PC-3 (cell line): ENCODE results near the gene MARK3. TPM values are rescaled to one million over a fixed set of nuclear protein-coding genes. Genes with fewer than 3 reads are reported as not detected.
A peak's percentile ranks its signal among the peaks of the same experiment; 100 is the strongest.

Experiments used
- ATAC-seq: fragments of 200-7000 bp; cut with Tn5 transposase; 2 replicates; pipeline ENCODE4 v1.9.1; 2020; ENCODE audit warnings: mild to moderate bottlenecking, moderate library complexity
- BruUV-seq: library from RNA; stranded (reverse); fragments of 400-500 nt; replicated peaks from 2 replicates; lab custom pipeline; 2021; lab: Mats Ljungman, UMichigan
- CTCF ChIA-PET: fragments of 300-600 bp; sonication (Branson Sonifier 250); formaldehyde crosslinking; loops from one replicate; lab custom pipeline; 2022; ENCODE audit warnings: antibody characterized with exemption; lab: Charles Lee
- POLR2A ChIA-PET: fragments of 300-600 bp; sonication (Branson Sonifier 250); formaldehyde crosslinking; loops from one replicate; lab custom pipeline; 2022; ENCODE audit warnings: antibody characterized with exemption; ENCODE audit not compliant: unreplicated experiment; lab: Charles Lee
- DNase-seq: peaks from one replicate; pipeline ENCODE4 v3.0.0-alpha.2; 2015
- H2AFZ ChIP-seq: fragments of 300-600 bp; sonication (generic); 2 replicates; pipeline ENCODE4 v1.6.0; 2016; ENCODE audit warnings: antibody characterized with exemption, low read length
- H3F3A ChIP-seq: fragments of 300-600 bp; sonication (generic); one replicate; pipeline ENCODE4 v1.6.0; 2017; ENCODE audit warnings: antibody characterized with exemption, low read length, control low read depth, mild to moderate bottlenecking; ENCODE audit not compliant: unreplicated experiment
- H3K27ac ChIP-seq: fragments of 300-600 bp; sonication (generic); 2 replicates; pipeline ENCODE4 v1.5.1; 2016; ENCODE audit warnings: mild to moderate bottlenecking, low read length
- H3K27me3 ChIP-seq: fragments of 300-600 bp; sonication (generic); 2 replicates; pipeline ENCODE4 v1.6.1; 2016; ENCODE audit warnings: low read length, mixed read lengths
- H3K36me3 ChIP-seq: fragments of 300-600 bp; sonication (generic); 2 replicates; pipeline ENCODE4 v1.6.1; 2016; ENCODE audit warnings: low read depth, mixed run types, low read length, mixed read lengths
- H3K4me1 ChIP-seq: fragments of 300-600 bp; sonication (generic); 2 replicates; pipeline ENCODE4 v1.5.1; 2016; ENCODE audit warnings: low read length; ENCODE audit not compliant: insufficient read depth
- H3K4me2 ChIP-seq: fragments of 300-600 bp; sonication (generic); 2 replicates; pipeline ENCODE4 v1.6.0; 2016; ENCODE audit warnings: low read length
- H3K4me3 ChIP-seq: fragments of 300-600 bp; sonication (generic); 2 replicates; pipeline ENCODE4 v1.5.1; 2016; ENCODE audit warnings: mild to moderate bottlenecking, low read length, mixed read lengths
- H3K79me2 ChIP-seq: fragments of 300-600 bp; sonication (generic); 2 replicates; pipeline ENCODE4 v1.6.1; 2017; ENCODE audit warnings: low read length, mixed read lengths
- H3K9ac ChIP-seq: fragments of 300-600 bp; sonication (generic); 2 replicates; pipeline ENCODE4 v1.6.0; 2016; ENCODE audit warnings: mild to moderate bottlenecking, low read length
- H3K9me2 ChIP-seq: fragments of 300-600 bp; sonication (generic); replicated peaks from 2 replicates; pipeline ENCODE4 v1.6.1; 2016; ENCODE audit warnings: mixed run types, low read length, mixed read lengths
- H3K9me3 ChIP-seq: fragments of 300-600 bp; sonication (generic); 2 replicates; pipeline ENCODE4 v1.6.1; 2016; ENCODE audit warnings: low read length, mixed read lengths
- H4K20me1 ChIP-seq: fragments of 300-600 bp; sonication (generic); 2 replicates; pipeline ENCODE4 v1.6.1; 2016; ENCODE audit warnings: low read length, mixed read lengths
- EZH2 ChIP-seq: fragments of 300-600 bp; sonication (generic); IDR thresholded peaks from one replicate; pipeline ENCODE4 v1.6.1; 2017; ENCODE audit warnings: antibody characterized with exemption, mild to moderate bottlenecking, low read length; ENCODE audit not compliant: unreplicated experiment
- EZH2phosphoT487 ChIP-seq: fragments of 300-600 bp; sonication (generic); IDR thresholded peaks from 2 replicates; pipeline ENCODE4 v1.6.1; 2018; ENCODE audit warnings: mild to moderate bottlenecking, antibody characterized with exemption, low read length, borderline replicate concordance
- intact Hi-C: fragments of 100-400 bp; cut with micrococcal nuclease; formaldehyde crosslinking; loops from 2 replicates; pipeline ENCODE4 v1.9.0; 2023
- total RNA-seq: library from RNA; depleted of rRNA; stranded (reverse); fragments of >200 nt; gene quantifications from 2 replicates; pipeline ENCODE4 v1.2.3, GENCODE V29; 2014
- TF ChIP-seq, protein P1 (sequence below): fragments of 300-600 bp; sonication (generic); conservative IDR thresholded peaks from 2 replicates; pipeline ENCODE4 v1.5.1; 2017; ENCODE audit warnings: antibody characterized with exemption, low read depth, mild to moderate bottlenecking, low read length

MARK3 gene
- total RNA-seq, 1 experiment from 2014 or later, result 69.9 TPM

DNA sequence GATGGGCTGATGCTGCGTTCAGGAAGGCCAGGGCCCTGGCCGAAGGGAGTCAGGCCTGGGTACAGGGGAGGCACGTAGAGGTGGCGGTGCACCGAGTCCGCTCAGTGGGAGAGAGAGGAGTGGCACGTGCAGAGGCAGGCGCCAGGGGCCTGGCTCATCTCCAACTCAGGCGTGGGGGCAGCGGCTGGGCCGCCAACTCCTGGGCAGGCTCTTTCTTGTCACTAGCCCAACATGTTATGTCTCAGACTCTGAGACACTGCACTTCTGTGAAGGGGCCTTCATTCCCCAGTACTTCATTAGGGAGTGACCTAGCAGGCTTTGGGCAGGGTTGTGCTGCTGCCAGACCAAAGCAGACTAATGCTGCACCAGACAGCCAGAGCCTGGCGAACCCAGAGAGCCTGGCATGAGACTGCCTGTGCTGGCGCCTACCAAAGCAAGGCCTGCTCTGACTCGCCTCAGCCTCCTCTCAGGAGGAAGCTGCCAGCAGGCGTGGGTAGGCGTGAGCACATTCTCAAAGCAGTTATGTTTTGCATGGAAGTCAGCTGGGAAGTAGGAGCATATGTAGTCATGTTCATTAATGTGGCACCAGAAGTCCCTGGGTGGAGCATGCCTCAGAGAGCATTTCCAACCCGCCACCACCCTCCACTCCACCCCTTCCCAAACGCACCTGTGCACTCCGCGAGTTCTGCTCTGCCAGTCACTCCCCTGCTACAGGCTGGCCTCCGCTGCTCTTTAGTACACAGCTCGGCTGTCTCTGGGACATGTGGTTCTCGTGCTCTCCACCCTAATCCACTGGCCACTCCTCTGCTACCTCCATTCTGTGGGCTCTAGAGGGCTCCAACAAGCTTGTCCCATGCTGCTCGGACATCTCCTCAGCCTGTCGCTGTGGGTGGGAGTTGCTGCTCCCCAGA is 127.7 kb downstream of the MARK3 start:
- H3K4me2 ChIP-seq, result no peak overlapping the region
- CTCF ChIA-PET, result no interaction called here
- no peaks in the 10 kb centered on the region for H3K4me1 ChIP-seq
- intact Hi-C loops, result no loop called here
- TF ChIP-seq EZH2phosphoT487, result no peak
- H3K9me2 ChIP-seq, result no peaks in the 10 kb centered on the region
- H3K4me3 ChIP-seq, result no peak overlapping the region
- no peak overlapping the region for H3K27ac ChIP-seq
- no peaks in the 10 kb centered on the region for H3K27me3 ChIP-seq
- H2AFZ ChIP-seq, result no peak overlapping the region
- H4K20me1 ChIP-seq, result no peaks in the 10 kb centered on the region
- POLR2A ChIA-PET, result no interaction called here
- BruUV-seq, result no TSS peak
- no peaks in the 10 kb centered on the region for H3F3A ChIP-seq
- H3K79me2 ChIP-seq, result no peaks in the 10 kb centered on the region
- ATAC-seq (peak; percentile 54), DNase-seq (peak; percentile 28)
- no peaks in the 10 kb centered on the region for H3K9me3 ChIP-seq
- H3K36me3 ChIP-seq, result peaks cover 5% of the 10 kb centered on the region
- H3K9ac ChIP-seq, result no peak overlapping the region

DNA sequence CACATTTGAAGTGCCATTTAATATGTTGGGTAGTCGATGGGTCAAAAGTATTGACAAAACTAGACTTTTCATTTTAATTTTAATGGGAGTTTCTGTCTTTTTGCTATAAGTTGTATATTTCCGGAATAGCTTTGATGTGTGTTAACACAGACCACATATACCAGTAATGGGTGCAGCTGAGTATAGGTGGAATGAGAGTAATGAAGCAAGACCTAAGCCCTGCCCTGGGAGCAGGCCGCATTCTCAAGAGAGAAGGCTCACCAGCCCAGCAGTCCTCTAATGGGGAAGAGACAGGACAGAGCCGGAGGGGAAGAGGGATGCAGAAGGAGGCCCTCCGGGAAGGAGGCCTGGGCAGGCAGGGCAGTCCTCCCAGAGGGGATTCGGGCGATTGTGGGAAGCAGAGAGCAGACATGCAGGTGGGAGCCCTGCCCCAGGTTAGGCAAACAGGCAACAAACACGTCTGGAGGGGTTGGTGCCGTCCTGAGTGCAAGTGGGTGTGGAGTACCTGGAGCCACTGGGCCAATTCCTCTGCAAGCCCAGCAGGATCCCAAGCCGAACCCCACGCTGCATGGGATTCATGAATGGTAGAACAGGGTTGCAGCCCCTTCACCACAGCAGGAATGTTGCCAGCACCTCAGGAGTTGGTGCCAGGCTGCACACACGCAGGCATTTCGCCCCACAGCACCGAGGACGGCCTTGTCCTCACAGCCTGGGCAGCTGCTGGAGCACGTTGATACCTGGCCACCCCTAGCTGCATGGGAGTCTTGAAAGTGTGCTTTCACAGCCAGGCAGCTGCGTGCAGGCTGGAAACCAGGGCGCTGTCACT is 129.6 kb downstream of the MARK3 start:
- peaks cover under 1% of the 10 kb centered on the region; the same call in 1 of the 2 replicates for H4K20me1 ChIP-seq
- no peaks in the 10 kb centered on the region for H3K4me1 ChIP-seq
- intact Hi-C loops, result no loop called here
- no peak overlapping the region for H3K27ac ChIP-seq
- H3K9me3 ChIP-seq, result no peaks in the 10 kb centered on the region
- BruUV-seq, result no TSS peak
- no peaks in the 10 kb centered on the region for H3K9me2 ChIP-seq
- no peaks in the 10 kb centered on the region for H3K79me2 ChIP-seq
- POLR2A ChIA-PET, result no interaction called here
- H3F3A ChIP-seq, result no peaks in the 10 kb centered on the region
- CTCF ChIA-PET, result no interaction called here
- H3K36me3 ChIP-seq, result no peaks in the 10 kb centered on the region; the same call in 1 of the 2 replicates
- H3K27me3 ChIP-seq, result no peaks in the 10 kb centered on the region
- H3K4me3 ChIP-seq, result no peak overlapping the region
- H3K9ac ChIP-seq, result no peak overlapping the region
- H2AFZ ChIP-seq, result no peak overlapping the region
- H3K4me2 ChIP-seq, result no peak overlapping the region
- DNase-seq, result no peak
- TF ChIP-seq EZH2phosphoT487 (no peak), EZH2 (no peak)
- TF ChIP-seq, protein P1, sequence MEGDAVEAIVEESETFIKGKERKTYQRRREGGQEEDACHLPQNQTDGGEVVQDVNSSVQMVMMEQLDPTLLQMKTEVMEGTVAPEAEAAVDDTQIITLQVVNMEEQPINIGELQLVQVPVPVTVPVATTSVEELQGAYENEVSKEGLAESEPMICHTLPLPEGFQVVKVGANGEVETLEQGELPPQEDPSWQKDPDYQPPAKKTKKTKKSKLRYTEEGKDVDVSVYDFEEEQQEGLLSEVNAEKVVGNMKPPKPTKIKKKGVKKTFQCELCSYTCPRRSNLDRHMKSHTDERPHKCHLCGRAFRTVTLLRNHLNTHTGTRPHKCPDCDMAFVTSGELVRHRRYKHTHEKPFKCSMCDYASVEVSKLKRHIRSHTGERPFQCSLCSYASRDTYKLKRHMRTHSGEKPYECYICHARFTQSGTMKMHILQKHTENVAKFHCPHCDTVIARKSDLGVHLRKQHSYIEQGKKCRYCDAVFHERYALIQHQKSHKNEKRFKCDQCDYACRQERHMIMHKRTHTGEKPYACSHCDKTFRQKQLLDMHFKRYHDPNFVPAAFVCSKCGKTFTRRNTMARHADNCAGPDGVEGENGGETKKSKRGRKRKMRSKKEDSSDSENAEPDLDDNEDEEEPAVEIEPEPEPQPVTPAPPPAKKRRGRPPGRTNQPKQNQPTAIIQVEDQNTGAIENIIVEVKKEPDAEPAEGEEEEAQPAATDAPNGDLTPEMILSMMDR, result no peak
- ATAC-seq, result no peak

DNA sequence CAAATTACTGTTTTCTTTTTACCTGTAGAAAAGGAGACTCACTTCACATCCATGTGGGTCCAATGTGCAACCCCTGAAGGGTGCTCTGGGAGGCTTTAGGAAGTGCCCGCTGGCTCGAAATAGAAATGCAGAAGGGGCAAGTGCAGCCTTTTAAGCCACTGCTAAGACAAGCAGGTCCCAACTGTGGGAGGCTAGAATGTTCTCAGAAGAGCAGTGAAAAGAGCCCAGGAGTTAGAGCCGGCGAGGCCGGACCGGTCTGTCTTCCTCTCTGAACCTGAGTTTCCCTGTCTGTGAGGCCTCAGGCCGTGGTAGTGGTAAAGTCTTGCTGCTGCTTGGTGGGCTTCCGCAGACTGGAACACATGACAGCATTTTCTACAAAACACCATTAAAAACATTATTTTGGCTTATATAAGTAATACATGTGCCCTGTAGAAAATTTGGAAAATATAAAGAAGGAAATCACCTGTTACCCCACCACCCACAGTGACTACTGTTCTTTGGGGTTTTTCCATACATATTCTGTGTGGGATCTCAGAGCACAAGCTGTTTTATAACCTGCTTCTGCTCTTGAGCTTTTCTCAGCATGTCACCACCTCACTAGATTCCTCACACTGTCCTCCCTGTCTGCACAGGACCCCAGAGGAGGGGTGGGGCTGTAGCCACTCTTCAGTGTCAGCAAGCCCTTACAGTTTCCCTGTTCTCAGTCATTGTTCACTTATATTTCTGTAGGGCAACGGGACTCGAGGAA is 131.4 kb downstream of the MARK3 start:
- DNase-seq (no peak), ATAC-seq (no peak)
- Histone ChIP-seq H3K79me2 (no peaks in the 10 kb centered on the region), H3K9ac (no peak overlapping the region), H3K36me3 (no peaks in the 10 kb centered on the region), H3K27ac (no peak overlapping the region), H3F3A (no peaks in the 10 kb centered on the region), H3K4me1 (peaks cover 9% of the 10 kb centered on the region), H3K9me2 (no peaks in the 10 kb centered on the region), H3K4me3 (no peak overlapping the region), H3K27me3 (no peaks in the 10 kb centered on the region), H3K9me3 (no peaks in the 10 kb centered on the region), H2AFZ (no peak overlapping the region), H3K4me2 (no peak overlapping the region), H4K20me1 (peaks cover 7% of the 10 kb centered on the region; the same call in 1 of the 2 replicates)
- CTCF ChIA-PET, result no interaction called here
- POLR2A ChIA-PET, result interaction anchor here (0.7 kb wide), 1 partner anchor 368 kb away, joined by 3 read pairs; no protein-coding TSS in a partner anchor
- TF ChIP-seq EZH2phosphoT487, result no peak
- no peak for TF ChIP-seq EZH2
- TF ChIP-seq, protein P1, result no peak
- intact Hi-C loops, result no loop called here
- BruUV-seq, result no TSS peak
